ENCODE measurements around the gene HERC3.
"Not testable (repeated sequence)": the region's sequence is repeated elsewhere in the genome, so short reads cannot be mapped to it uniquely, and the experiment has no call there.

DNA sequence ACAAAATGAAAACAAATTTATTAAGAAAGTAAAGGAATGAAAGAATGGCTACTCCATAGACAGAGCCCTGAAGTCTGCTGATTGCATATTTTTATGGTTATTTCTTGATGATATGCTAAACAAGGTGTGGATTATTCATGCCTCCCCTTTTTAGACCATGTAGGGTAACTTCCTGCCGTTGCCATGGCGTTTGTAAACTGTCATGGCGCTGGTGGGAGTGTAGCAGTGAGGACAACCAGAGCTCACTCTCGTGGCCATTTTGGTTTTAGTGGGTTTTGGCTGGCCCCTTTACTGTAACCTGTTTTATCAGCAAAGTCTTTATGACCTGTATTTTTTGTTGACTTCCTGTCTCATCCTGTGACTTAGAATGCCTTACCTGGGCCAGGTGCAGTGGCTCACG is 17.5 kb downstream of the HERC3 start:
- not testable (repeated sequence) for TF ChIP-seq FOXP2 (optimal IDR thresholded peaks at IDR 0.05; ENCODE audit: control extremely low read depth, extremely low read length, insufficient read depth); EZH2 (IDR thresholded peaks at IDR 0.05)

All from SK-N-MC (cell line).